AG09319 (cell line): ENCODE measurements around the gene CAMK2D.

Source experiments
- DNase-seq: peaks from one replicate; pipeline ENCODE4 v3.0.0-alpha.2; 2010; ENCODE audit warnings: low read depth; ENCODE audit errors: extremely low read depth
- CTCF ChIP-seq: IDR thresholded peaks from 2 replicates; pipeline ENCODE4 v1.5.1; 2011; ENCODE audit warnings: low read depth, mild to moderate bottlenecking, inconsistent platforms, low read length, moderate library complexity

CAMK2D gene

GRCh38 chr4:113500424-113500823, 261.1 kb downstream of the CAMK2D start:
- TF ChIP-seq CTCF: no peak
- no peak for DNase-seq

- TF ChIP-seq CTCF: no peak
- DNase-seq: peak; percentile 12
These were observed 261.8 kb downstream of the CAMK2D start for GRCh38 chr4:113499696-113500095.

- TF ChIP-seq CTCF: no peak
- DNase-seq: no peak
These were observed 262.4 kb downstream of the CAMK2D start for GRCh38 chr4:113499166-113499565.

DNA sequence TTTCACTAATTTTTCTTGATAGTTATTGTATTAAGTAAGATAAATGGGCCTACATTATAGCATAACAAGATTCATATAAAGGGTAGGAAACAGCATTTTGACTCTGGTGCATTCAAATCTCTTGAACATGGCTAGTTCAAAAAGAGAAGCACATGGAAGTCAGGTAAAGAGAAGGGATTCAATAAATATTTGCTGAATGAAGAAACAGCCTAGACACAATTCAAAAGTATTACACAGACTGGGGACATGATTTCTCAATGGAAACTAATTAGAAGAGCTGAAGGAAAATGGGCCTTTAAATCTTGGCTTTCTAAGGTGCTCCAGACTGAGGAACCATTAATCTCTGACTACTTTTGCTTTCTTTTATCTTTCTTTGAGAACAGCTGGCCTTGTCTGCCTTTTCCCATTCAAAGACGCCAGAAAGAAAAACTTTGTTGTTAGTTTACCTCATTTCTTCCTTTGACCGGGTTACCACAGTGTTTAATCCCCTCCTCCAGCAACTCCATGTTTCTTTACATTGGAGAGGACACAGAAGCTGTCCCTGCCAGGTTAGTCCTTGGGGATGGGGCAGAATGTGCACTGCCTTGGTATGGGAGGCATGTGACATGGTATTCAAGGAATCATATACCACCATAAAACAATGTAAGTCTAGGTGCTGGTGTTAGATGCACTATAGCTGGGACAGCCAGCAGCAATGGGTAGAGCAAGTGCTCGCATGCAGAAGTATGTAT, 264.2 kb downstream of the CAMK2D start:
- TF ChIP-seq CTCF: no peak
- no peak for DNase-seq

DNA sequence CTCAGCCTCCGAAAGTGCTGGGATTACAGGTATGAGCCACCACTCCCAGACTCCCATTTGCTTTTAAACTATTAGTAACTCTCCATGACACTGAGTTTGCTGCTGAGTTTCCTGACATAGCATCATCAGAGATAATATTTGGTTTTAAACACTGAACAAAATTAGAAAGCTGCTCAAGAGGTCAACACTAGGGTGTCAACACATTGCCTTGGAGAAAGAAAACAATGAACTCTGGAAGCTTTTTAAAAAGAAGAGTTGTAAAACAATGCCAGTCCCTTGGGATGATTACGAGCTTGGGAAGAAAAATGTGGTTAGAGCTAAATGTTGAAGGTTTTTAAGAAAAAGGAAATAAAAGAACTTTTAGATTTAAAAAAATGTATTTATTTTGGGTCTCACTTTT, 264.8 kb downstream of the CAMK2D start:
- no peak for TF ChIP-seq CTCF
- DNase-seq: no peak

DNA sequence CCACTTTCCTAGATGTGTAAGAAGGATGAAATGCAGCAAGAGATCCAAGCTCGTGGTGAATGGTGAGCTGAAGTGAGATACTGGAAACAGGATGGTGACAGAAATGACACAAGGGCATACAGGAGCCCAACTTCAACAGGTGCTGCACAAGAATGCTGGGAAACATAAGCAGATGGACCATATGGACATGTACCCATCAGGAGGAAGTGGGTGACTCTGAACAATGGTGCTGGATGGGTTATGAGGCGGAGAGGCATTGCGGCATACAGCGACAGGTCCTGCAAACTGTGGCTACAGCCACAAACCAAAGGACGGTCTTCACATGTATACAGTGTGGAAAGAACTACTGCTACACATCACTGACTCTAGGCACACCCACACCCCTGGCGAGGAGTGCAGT, 265.7 kb downstream of the CAMK2D start:
- no peak for DNase-seq
- no peak for TF ChIP-seq CTCF

DNA sequence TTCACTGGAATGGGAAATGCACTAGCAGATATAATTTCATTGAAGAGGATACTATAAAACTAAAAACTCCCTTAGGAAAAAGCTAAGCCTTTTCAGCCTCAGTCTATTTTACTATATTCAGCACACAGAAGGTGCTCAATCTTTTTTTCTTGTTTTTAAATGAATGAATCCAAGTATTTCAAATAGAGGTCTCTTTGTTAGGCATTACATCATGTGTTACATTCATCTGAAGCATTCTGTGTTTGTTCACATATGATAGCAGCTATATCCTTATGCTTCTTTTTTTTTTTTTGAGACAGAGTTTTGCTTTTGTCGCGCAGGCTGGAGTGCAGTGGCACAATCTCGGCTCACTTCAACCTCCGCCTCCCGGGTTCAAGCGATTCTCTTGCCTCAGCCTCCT, 278.4 kb downstream of the CAMK2D start:
- DNase-seq: no peak
- TF ChIP-seq CTCF: no peak
